CD14-positive monocyte (primary cell): ENCODE measurements around the gene WASF1. TPM values are rescaled to one million over a fixed set of nuclear protein-coding genes. Genes with fewer than 3 reads are reported as not detected.

Experiments
- DNase-seq, 3 donors: peaks; one replicate each; pipeline ENCODE4 v3.0.0-alpha.2; 2011 to 2022
- H2AFZ ChIP-seq: 2 replicates; pipeline ENCODE4 v1.6.0; 2012; ENCODE audit warnings: mild to moderate bottlenecking, low read depth, low read length, inconsistent platforms; ENCODE audit not compliant: insufficient read depth, poor library complexity, severe bottlenecking
- H3K27ac ChIP-seq, 2 donors: 1 replicate in 1 of 2; 2 replicates in 1 of 2; pipeline ENCODE4 v1.5.1; 2012 to 2013; ENCODE audit warnings: low read length in 2 of 2, control low read depth in 1 of 2, inconsistent platforms in 1 of 2, low read depth in 1 of 2, mild to moderate bottlenecking in 1 of 2
- H3K27me3 ChIP-seq, 2 donors: one replicate each; pipeline versions ENCODE4 v1.6.0 to v1.6.1; 2011 to 2013; ENCODE audit warnings: low read length in 2 of 2; ENCODE audit not compliant: control insufficient read depth in 2 of 2, insufficient read depth in 2 of 2
- H3K36me3 ChIP-seq, 2 donors: replicated peaks in 1 of 2; 1 replicate in 1 of 2; 2 replicates in 1 of 2; pipeline versions ENCODE4 v1.5.1 to v1.6.1; 2012 to 2013; ENCODE audit warnings: low read length in 2 of 2, control low read depth in 1 of 2, inconsistent platforms in 1 of 2, mild to moderate bottlenecking in 1 of 2; ENCODE audit not compliant: insufficient read depth in 2 of 2, control insufficient read depth in 1 of 2
- H3K4me1 ChIP-seq, 2 donors: 1 replicate in 1 of 2; 2 replicates in 1 of 2; pipeline versions ENCODE4 v1.5.1 to v1.6.1; 2012 to 2013; ENCODE audit warnings: low read length in 2 of 2, control low read depth in 1 of 2, inconsistent platforms in 1 of 2, mild to moderate bottlenecking in 1 of 2, moderate library complexity in 1 of 2; ENCODE audit not compliant: insufficient read depth in 2 of 2, control insufficient read depth in 1 of 2
- H3K4me2 ChIP-seq: replicated peaks from 2 replicates; pipeline ENCODE3; 2012; ENCODE audit warnings: low read length, moderate library complexity, mild to moderate bottlenecking; ENCODE audit not compliant: poor library complexity, severe bottlenecking; ENCODE audit errors: extremely low read depth
- H3K4me3 ChIP-seq, 3 experiments: fragments of 200-600 bp in 1 of 3; sonication (generic) in 1 of 3; replicated peaks in 1 of 3; 1 replicate in 2 of 3; 2 replicates in 1 of 3; pipeline ENCODE4 v1.5.1; 2011 to 2013; ENCODE audit warnings: low read length in 3 of 3, mild to moderate bottlenecking in 3 of 3, control low read depth in 2 of 3, low read depth in 2 of 3, inconsistent platforms in 1 of 3, moderate library complexity in 1 of 3
- H3K79me2 ChIP-seq: 2 replicates; pipeline ENCODE4 v1.6.0; 2012; ENCODE audit warnings: mild to moderate bottlenecking, control low read depth, inconsistent platforms, low read length, moderate library complexity; ENCODE audit not compliant: insufficient read depth
- H3K9ac ChIP-seq: 2 replicates; pipeline ENCODE4 v1.6.0; 2017; ENCODE audit warnings: low read length, mild to moderate bottlenecking; ENCODE audit not compliant: insufficient read depth, poor library complexity, severe bottlenecking
- H3K9me3 ChIP-seq, 2 donors: replicated peaks in 1 of 2; 1 replicate in 1 of 2; 2 replicates in 1 of 2; pipeline versions ENCODE4 v1.5.1 to v1.6.1; 2012 to 2013; ENCODE audit warnings: low read length in 2 of 2, control low read depth in 1 of 2; ENCODE audit not compliant: control insufficient read depth in 1 of 2, insufficient read depth in 1 of 2
- H4K20me1 ChIP-seq: 2 replicates; pipeline ENCODE4 v1.6.0; 2012; ENCODE audit warnings: mild to moderate bottlenecking, low read length, control low read depth, moderate library complexity; ENCODE audit not compliant: insufficient read depth
- H3K27ac Mint-ChIP-seq, 7 donors: one replicate each; pipeline ENCODE4 v1.8.0; 2020; ENCODE audit warnings: mild to moderate bottlenecking in 7 of 7, mixed read lengths in 7 of 7, moderate library complexity in 6 of 7, inconsistent platforms in 2 of 7
- H3K27me3 Mint-ChIP-seq, 3 donors: one replicate each; pipeline ENCODE4 v1.8.0; 2021 to 2022; ENCODE audit warnings: low read depth in 3 of 3, mild to moderate bottlenecking in 3 of 3, mixed read lengths in 3 of 3, moderate library complexity in 3 of 3, inconsistent platforms in 1 of 3
- H3K36me3 Mint-ChIP-seq, 2 donors: one replicate each; pipeline ENCODE4 v1.8.0; 2020; ENCODE audit warnings: mixed read lengths in 2 of 2, inconsistent platforms in 1 of 2, mild to moderate bottlenecking in 1 of 2
- H3K4me1 Mint-ChIP-seq: one replicate; pipeline ENCODE4 v1.8.0; 2020; ENCODE audit warnings: mild to moderate bottlenecking, mixed read lengths
- H3K4me3 Mint-ChIP-seq, 2 donors: one replicate each; pipeline ENCODE4 v1.8.0; 2020; ENCODE audit warnings: mild to moderate bottlenecking in 2 of 2, mixed read lengths in 2 of 2, moderate library complexity in 1 of 2
- H3K9me3 Mint-ChIP-seq, 7 donors: one replicate each; pipeline ENCODE4 v1.8.0; 2020 to 2022; ENCODE audit warnings: mixed read lengths in 7 of 7, mild to moderate bottlenecking in 6 of 7, moderate library complexity in 6 of 7, inconsistent platforms in 2 of 7
- WGBS: methylation state at CpG from one replicate; pipeline ENCODE4 v1.1.5; 2013; ENCODE audit warnings: missing lambda C conversion rate; ENCODE audit not compliant: insufficient coverage; 5-methylcytosine and 5-hydroxymethylcytosine counted together
- intact Hi-C, 2 donors: fragments of 100-400 bp; cut with micrococcal nuclease; formaldehyde crosslinking; loops; one replicate each; pipeline versions ENCODE4 v1.15.0 to v1.15.1; 2023
- polyA plus RNA-seq, 3 donors: library from polyadenylated mRNA; depleted of rRNA in 1 of 3; unstranded in 2 of 3; stranded (reverse) in 1 of 3; fragments of 300-500 nt in 2 of 3; fragments of >200 nt in 1 of 3; fragmentation: Illumina TruSeq in 2 of 3; gene quantifications; 1 replicate in 2 of 3; 2 replicates in 1 of 3; pipeline ENCODE4 v1.2.3, GENCODE V29; 2012 to 2021
- TF ChIP-seq, protein P1 (sequence below): fragments of 200-600 bp; IDR thresholded peaks from one replicate; pipeline ENCODE4 v1.8.0; 2022; ENCODE audit warnings: antibody characterized with exemption, mild to moderate bottlenecking

The WASF1 gene
- polyA plus RNA-seq, 3 donors, result 0.32 to 1.7 (median 1.4) TPM

DNA sequence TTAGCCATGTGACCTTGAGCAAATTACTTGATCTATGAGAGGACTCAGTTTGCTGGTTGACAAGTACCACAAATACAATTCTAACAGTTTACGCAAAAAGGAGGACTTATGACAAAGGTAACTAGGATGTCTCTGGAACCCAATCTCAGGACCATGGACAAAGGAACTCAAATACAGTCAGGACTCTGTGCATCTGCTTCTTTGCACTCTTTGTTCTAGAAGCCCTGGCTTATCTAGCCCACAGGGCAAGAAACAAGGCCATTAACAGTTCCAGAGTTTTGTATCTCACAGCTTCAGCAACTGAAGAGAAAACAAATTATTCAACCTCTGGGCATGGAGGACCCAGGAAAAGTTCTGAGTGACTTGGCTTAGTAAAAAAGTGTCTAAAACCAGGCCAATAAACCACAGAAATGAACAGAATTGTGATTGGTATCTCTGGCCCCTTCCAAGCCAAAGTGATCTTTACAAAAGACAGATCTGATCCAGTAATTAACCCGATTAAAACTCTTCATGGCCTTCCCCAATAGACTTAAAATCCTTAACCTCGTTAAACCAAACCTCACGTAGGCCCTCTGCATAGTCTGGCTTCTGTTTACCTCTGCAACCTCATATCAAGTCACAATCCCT is 5.9 kb downstream of the WASF1 start:
- no peak overlapping the region for H3K4me2 ChIP-seq
- H3K27ac ChIP-seq, result no peak overlapping the region
- H3K4me1 Mint-ChIP-seq, result peaks cover 7% of the 10 kb centered on the region
- peaks cover 4% of the 10 kb centered on the region for H3K79me2 ChIP-seq
- no peaks in the 10 kb centered on the region for H3K9me3 Mint-ChIP-seq
- intact Hi-C loops, result no loop called here
- H2AFZ ChIP-seq, result no peak overlapping the region
- no peak overlapping the region for H3K27ac Mint-ChIP-seq
- no peaks in the 10 kb centered on the region for H3K36me3 ChIP-seq
- no peak overlapping the region for H3K4me3 Mint-ChIP-seq
- no peak for DNase-seq
- TF ChIP-seq, protein P1, sequence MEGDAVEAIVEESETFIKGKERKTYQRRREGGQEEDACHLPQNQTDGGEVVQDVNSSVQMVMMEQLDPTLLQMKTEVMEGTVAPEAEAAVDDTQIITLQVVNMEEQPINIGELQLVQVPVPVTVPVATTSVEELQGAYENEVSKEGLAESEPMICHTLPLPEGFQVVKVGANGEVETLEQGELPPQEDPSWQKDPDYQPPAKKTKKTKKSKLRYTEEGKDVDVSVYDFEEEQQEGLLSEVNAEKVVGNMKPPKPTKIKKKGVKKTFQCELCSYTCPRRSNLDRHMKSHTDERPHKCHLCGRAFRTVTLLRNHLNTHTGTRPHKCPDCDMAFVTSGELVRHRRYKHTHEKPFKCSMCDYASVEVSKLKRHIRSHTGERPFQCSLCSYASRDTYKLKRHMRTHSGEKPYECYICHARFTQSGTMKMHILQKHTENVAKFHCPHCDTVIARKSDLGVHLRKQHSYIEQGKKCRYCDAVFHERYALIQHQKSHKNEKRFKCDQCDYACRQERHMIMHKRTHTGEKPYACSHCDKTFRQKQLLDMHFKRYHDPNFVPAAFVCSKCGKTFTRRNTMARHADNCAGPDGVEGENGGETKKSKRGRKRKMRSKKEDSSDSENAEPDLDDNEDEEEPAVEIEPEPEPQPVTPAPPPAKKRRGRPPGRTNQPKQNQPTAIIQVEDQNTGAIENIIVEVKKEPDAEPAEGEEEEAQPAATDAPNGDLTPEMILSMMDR, result no peak
- peaks cover 0 to 5% (median 5%) of the 10 kb centered on the region in 3 donors for H3K27me3 Mint-ChIP-seq
- no peaks in the 10 kb centered on the region for H3K27me3 ChIP-seq
- H3K9ac ChIP-seq, result no peak overlapping the region
- no peaks in the 10 kb centered on the region for H3K36me3 Mint-ChIP-seq
- WGBS, result 95% methylated on average over 4 of the region's 4 CpGs
- no peaks in the 10 kb centered on the region for H4K20me1 ChIP-seq
- no peak overlapping the region for H3K4me3 ChIP-seq
- H3K4me1 ChIP-seq, result peaks cover 3 to 4% of the 10 kb centered on the region in 2 donors
- H3K9me3 ChIP-seq, result no peaks in the 10 kb centered on the region

DNA sequence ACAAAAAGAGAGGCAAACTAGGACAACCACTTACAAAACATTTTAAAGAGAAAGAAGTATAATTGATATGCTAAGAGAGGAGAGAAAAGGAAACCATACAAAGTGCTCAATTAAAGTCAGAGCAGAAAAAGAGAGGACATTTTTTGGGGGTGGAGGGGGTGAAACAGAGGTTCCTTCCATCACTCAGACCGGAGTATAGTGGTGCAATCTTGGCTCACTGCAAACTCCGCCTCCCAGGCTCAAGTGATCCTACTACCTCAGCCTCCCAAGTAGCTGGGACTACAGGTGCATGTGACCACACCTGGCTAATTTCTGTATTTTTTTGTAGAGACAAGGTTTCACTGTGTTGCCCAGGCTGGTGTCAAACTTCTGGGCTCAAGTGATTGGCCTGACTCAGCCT is 9.4 kb downstream of the WASF1 start:
- H3K9me3 Mint-ChIP-seq, result no peaks in the 10 kb centered on the region
- Histone ChIP-seq H3K27ac (no peak overlapping the region), H3K9ac (no peak overlapping the region), H3K9me3 (no peaks in the 10 kb centered on the region), H3K79me2 (no peaks in the 10 kb centered on the region), H3K36me3 (no peaks in the 10 kb centered on the region), H3K4me1 (no peaks in the 10 kb centered on the region), H3K27me3 (no peaks in the 10 kb centered on the region), H4K20me1 (no peaks in the 10 kb centered on the region), H3K4me3 (no peak overlapping the region), H3K4me2 (no peak overlapping the region), H2AFZ (no peak overlapping the region)
- no peaks in the 10 kb centered on the region for H3K36me3 Mint-ChIP-seq
- no peak for DNase-seq
- intact Hi-C loops, result no loop called here
- whole genome bisulfite sequencing, result no CpG with 5 or more reads among the region's 2 CpGs
- no peak overlapping the region for H3K27ac Mint-ChIP-seq
- peaks cover 3% of the 10 kb centered on the region for H3K4me1 Mint-ChIP-seq
- no peaks in the 10 kb centered on the region for H3K27me3 Mint-ChIP-seq
- TF ChIP-seq, protein P1, result no peak
- no peak overlapping the region for H3K4me3 Mint-ChIP-seq
